8988T (cell line): ENCODE data around the gene CNTN1.
"Not testable (repeated sequence)": the region's sequence is repeated elsewhere in the genome, so short reads cannot be mapped to it uniquely, and the experiment has no call there.

Source experiments
- DNase-seq: peaks from one replicate; pipeline ENCODE4 v3.0.0; 2011

Gene CNTN1

GRCh38 chr12:40711121-40711520, 18.9 kb downstream of the CNTN1 start:
- no peak for DNase-seq

GRCh38 chr12:40714636-40715035, 22.4 kb downstream of the CNTN1 start:
- no peak for DNase-seq

GRCh38 chr12:40716037-40716436, 23.8 kb downstream of the CNTN1 start:
- no peak for DNase-seq

GRCh38 chr12:40717576-40717975, 25.3 kb downstream of the CNTN1 start:
- no peak for DNase-seq

- no peak for DNase-seq
Observed at GRCh38 chr12:40718878-40719372, 26.7 kb downstream of the CNTN1 start.

- DNase-seq: no peak
Observed at GRCh38 chr12:40723001-40723400, 30.8 kb downstream of the CNTN1 start.

- no peak for DNase-seq
Observed at GRCh38 chr12:40726366-40726765, 34.1 kb downstream of the CNTN1 start.

- DNase-seq: no peak
Observed at GRCh38 chr12:40727774-40728483, 35.7 kb downstream of the CNTN1 start.

- DNase-seq: no peak
Observed at GRCh38 chr12:40730281-40730680, 38.0 kb downstream of the CNTN1 start.

- no peak for DNase-seq
Observed at GRCh38 chr12:40733871-40734270, 41.6 kb downstream of the CNTN1 start.

GRCh38 chr12:40734276-40734675, 42.0 kb downstream of the CNTN1 start:
- DNase-seq: no peak

GRCh38 chr12:40735551-40736230, 43.5 kb downstream of the CNTN1 start:
- DNase-seq: no peak

- not testable (repeated sequence) for DNase-seq
Observed at GRCh38 chr12:40737416-40737815, 45.2 kb downstream of the CNTN1 start.

GRCh38 chr12:40738856-40739255, 46.6 kb downstream of the CNTN1 start:
- no peak for DNase-seq

GRCh38 chr12:40742041-40742440, 49.8 kb downstream of the CNTN1 start:
- no peak for DNase-seq

- DNase-seq: no peak
Observed at GRCh38 chr12:40745386-40745785, 53.1 kb downstream of the CNTN1 start.

GRCh38 chr12:40749863-40750262, 57.6 kb downstream of the CNTN1 start:
- no peak for DNase-seq

- no peak for DNase-seq
Observed at GRCh38 chr12:40752011-40752410, 59.8 kb downstream of the CNTN1 start.

GRCh38 chr12:40760821-40761220, 68.6 kb downstream of the CNTN1 start:
- no peak for DNase-seq

- DNase-seq: no peak
Observed at GRCh38 chr12:40762072-40762471, 69.8 kb downstream of the CNTN1 start.

GRCh38 chr12:40768125-40768864, 76.1 kb downstream of the CNTN1 start:
- DNase-seq: no peak

GRCh38 chr12:40769846-40770245, 77.6 kb downstream of the CNTN1 start:
- DNase-seq: no peak

- no peak for DNase-seq
Observed at GRCh38 chr12:40770781-40771180, 78.5 kb downstream of the CNTN1 start.

- DNase-seq: no peak
Observed at GRCh38 chr12:40775661-40776060, 83.4 kb downstream of the CNTN1 start.
